DMS114 treated with DMSO at 0.1 percent for 48 hours (cell line): ENCODE measurements around the gene UQCRQ.
"Not testable (repeated sequence)": the region's sequence is repeated elsewhere in the genome, so short reads cannot be mapped to it uniquely, and the experiment has no call there.

Experiments used
- DNase-seq: peaks from one replicate; lab custom pipeline; 2025; ENCODE audit not compliant: unreplicated experiment; lab: John Stamatoyannopoulos, UW

UQCRQ gene

DNA sequence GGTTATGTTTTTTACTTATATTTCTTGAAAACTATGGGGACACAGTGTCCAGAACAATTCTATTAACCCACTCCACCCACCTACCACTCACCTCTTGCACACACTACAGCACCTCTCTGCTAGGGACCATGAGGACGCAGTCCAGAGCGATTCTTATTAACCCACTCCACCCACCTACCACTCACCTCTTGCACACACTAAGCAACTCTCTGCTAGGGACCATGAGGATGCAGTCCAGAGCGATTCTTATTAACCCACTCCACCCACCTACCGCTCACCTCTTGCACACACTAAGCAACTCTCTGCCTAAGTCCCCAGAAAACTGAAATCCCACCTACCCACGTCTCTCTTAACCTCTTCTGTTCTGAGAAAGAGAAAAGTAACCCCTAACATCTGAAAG lies 33.8 kb upstream of the UQCRQ start:
- DNase-seq = no peak

DNA sequence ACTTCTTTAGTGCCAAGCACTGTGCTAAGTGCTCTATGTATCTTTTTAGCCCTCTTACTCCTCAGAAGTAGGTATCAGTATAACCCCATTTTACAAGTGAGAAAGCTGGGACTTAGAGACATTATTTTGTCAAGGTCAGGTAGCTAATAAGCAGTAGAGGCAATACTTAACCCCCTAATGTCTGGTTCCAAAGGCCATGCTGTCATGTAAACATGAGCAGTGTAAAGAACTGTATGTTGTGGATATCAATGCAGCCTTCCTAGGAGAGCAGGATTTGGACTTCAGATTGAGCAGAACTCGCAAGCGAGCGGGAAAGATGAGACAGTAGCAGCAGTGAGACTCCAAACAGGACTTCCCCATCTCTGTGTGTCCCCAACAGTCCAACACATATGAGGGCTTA lies 32.4 kb upstream of the UQCRQ start:
- no peak for DNase-seq

- no peak for DNase-seq
These were observed 29.6 kb upstream of the UQCRQ start for GRCh38 chr5:132836852-132837251.

GRCh38 chr5:132837868-132838267 lies 28.6 kb upstream of the UQCRQ start:
- no peak for DNase-seq

- DNase-seq = no peak
These were observed 27.7 kb upstream of the UQCRQ start for GRCh38 chr5:132838516-132839282.

DNA sequence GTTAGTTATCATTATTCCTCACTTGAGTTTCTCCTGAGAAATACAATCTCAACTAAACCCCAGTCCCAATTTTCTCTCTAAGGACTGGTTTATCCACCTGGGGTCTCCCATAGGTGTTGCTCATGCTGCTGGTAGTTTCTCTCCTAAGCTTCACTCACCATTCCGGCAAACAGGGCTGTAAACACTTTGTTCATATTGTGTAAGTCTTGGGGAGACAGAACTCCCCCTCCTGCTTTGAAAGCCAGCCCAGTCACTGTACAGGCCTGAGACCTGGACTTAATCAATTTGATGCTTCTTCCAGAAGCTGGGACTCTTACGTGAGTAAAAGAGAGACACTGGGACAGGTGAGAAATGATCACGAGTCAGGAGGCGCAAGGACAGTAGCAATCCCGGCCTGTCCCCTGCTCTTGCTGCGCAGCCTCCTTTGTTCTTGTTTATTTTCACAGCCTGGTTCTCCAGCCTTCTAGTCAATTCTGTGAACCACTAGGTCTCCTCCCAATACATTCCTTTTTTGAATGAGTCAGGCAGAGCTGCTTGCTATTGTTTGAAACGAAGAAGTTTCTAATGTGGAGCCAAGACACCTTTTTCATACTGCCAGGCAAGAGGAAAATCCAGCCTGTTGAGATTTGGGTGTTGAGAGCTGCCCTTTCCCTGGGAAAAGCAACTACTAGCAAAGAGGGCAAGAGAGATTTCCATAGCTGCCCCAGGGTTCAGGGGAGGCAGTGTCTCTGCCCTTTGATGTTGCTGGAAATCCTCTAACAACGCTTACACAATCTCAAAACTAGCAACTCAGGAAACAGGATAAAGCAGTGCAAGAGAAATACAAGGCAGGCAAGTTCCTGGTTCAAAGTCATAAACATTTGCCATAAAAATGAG lies 26.8 kb upstream of the UQCRQ start:
- DNase-seq = no peak

GRCh38 chr5:132840313-132840712 lies 26.1 kb upstream of the UQCRQ start:
- no peak for DNase-seq

DNA sequence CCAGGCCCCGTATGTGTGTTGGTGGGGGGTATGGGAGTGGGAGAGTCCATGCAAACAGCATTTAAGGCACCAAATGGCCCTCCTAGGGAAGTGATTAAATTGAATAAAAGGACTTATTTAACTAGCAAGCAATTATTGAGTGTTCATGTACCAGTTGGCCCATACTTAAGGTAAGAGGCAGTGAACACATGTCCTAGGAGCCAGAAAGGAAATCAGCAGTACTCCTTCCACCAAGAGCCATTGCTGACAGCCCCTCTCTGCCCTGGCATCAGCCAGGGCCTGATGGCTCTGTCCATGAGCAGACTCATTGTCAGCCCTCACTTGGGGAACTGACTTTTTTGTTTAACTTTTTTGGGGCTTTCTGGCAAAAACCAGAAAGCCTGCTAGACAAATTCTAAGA lies 25.5 kb upstream of the UQCRQ start:
- no peak for DNase-seq

GRCh38 chr5:132841305-132841704 lies 25.1 kb upstream of the UQCRQ start:
- no peak for DNase-seq

DNA sequence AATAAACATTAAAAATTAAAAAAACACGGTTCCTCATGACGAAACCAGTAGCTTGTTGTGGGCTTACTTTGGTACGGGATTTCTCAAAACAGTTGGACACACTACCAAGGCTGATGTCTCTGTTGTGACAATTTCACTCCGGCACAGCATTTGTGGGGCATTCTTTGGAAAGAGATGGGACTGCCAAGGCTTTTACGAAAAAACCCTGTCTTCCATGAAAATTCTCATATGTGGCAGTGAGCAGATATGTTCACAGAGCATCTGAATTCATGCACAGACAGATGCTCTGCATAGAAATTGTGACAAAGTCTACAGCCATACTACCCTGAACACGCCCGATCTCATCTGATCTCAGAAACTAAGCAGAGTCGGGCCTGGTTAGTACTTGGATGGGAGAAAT lies 18.2 kb upstream of the UQCRQ start:
- DNase-seq = no peak

DNA sequence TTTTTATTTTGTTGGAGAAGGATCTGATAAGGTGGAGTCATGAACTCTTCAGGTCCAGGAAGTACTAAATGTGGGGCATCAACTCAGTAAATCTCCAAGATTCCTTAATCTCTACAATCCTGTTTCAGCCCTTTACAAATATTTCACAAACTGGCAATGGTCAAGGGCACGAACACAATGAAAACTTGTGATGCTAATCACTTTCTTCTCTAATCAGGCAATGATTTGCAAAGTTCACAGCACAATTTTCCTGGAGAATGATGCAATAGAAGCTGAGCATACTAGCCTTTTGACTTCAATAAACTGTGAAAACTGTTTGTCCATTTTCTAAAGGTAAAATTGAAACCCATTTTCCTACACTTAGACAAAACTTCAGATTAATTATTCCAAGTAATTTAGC lies 17.1 kb upstream of the UQCRQ start:
- DNase-seq = no peak

- no peak for DNase-seq
These were observed 16.4 kb upstream of the UQCRQ start for GRCh38 chr5:132850066-132850465.

DNA sequence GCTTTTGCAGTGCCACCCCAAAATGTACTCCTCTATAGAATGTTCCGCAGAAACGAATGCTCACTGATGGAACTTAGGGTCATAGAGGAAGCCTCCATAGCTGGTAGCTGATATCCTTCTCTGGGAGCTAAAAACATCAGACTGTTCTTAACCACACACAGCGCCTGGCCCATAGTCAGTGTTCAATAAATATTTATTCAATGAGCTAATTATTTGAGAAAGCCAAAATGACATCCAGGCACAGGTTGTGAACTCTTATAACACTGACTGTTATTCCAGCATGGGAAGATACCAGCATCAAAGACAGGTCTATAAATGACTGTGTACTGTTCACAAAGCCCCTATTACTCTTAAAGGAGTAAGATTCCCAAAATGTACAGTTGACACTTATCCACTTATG lies 13.1 kb upstream of the UQCRQ start:
- DNase-seq = no peak

DNA sequence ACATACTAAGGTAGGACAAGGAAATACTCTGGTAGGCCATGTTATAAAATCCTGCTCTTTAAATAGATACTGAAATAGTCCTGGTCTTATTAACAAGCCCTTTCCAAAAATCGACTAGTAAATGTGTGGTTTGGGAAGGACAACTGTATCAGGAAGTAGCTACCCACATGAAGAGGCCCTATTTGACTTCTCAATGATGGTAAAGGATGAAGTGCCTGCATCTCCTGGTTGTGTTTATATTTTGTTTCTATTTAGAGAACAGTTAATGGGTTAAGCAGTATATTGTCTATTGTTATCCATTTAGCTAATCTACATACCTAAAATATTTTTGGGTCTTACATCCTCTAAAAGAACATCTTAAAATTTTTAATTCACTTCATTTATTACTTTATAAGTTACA lies 12.7 kb upstream of the UQCRQ start:
- no peak for DNase-seq

- no peak for DNase-seq
These were observed 12.1 kb upstream of the UQCRQ start for GRCh38 chr5:132854301-132854700.

DNA sequence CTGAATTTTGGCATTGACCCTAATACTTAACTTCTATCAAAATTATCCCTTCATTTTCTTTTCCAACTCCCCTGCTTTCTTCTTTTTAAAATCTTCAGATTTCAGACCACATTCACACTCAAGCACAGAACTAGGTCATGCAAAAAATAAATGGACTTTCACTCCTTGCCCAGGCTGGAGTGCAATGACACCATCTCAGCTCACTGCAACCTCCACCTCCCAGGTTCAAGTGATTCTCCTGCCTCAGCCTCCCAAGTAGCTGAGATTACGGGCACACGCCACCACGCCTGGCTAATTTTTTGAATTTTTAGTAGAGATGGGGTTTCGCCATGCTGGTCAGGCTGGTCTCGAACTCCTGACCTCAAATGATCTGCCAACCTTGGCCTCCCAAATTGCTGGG lies 11.4 kb upstream of the UQCRQ start:
- not testable (repeated sequence) for DNase-seq

GRCh38 chr5:132856011-132856410 lies 10.4 kb upstream of the UQCRQ start:
- DNase-seq = no peak

- DNase-seq = no peak
These were observed 6.5 kb upstream of the UQCRQ start for GRCh38 chr5:132859889-132860437.

DNA sequence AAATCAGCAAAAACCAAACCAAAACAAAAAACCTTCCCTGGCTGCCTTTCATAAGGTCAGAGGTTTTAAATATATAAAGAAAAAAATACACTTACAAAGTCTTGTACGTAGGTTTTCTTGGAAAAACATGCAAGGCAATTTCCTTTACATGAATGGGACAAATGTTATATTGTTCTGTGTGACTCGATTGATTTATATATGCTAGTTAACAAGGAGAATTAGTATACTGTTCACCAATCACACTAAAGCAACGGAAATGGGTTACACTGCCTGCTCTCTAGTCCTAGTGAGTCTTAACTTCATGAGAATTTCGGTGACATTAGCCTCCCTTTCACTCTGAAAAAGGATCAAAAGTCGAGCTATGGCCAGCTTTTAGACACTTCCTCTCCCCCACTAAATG lies 5.7 kb upstream of the UQCRQ start:
- DNase-seq = no peak

- no peak for DNase-seq
These were observed 637 bp upstream of the UQCRQ start for GRCh38 chr5:132865668-132866341.

DNA sequence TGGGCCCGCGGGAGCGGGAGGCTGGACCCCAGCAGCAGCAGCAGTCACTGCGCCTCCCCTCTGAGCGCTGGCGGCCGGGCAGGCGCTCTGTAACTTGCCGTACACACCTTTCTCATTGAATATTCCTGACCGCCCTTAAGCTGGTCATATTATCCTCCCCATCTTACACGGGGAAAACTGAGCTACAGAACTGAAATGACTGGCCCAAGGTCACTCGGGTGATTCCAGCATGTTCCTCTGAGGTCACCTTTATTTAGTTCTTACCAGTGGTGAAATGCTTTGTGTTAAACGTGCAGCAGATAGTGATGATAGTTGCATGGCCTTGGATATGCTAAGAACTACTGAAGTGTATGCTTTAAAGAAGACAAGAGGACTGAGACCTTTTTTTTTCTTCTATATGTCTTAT lies 607 bp downstream of the UQCRQ start:
- DNase-seq = no peak

GRCh38 chr5:132868754-132869153 lies 2.3 kb downstream of the UQCRQ start:
- DNase-seq = no peak
